ENCODE data around the gene ANO10. TPM values are rescaled to one million over a fixed set of nuclear protein-coding genes. Genes with fewer than 3 reads are reported as not detected.
A peak's percentile ranks its signal among the peaks of the same experiment; 100 is the strongest.

Gene ANO10
- polyA plus RNA-seq, 3 donors = 11.2 to 24.8 (median 21.6) TPM

- H2AFZ ChIP-seq (ENCODE audit: insufficient read depth, low read depth, low read length, poor library complexity, severe bottlenecking) = no peak overlapping the region
- H3K4me1 ChIP-seq (ENCODE audit: control insufficient read depth in 1 of 2, insufficient read depth in 2 of 2, low read length in 2 of 2) = peaks cover 9 to 12% of the 10 kb centered on the region in 2 donors
- H3K9me3 Mint-ChIP-seq = no peaks in the 10 kb centered on the region
- H3K4me2 ChIP-seq (replicated peaks; ENCODE audit: extremely low read depth, low read length, poor library complexity, severe bottlenecking) = no peak overlapping the region
- H3K9ac ChIP-seq (ENCODE audit: insufficient read depth, low read length, poor library complexity, severe bottlenecking) = no peak overlapping the region
- no peaks in the 10 kb centered on the region for H4K20me1 ChIP-seq (ENCODE audit: insufficient read depth, low read length)
- H3K27me3 Mint-ChIP-seq (ENCODE audit: low read depth in 3 of 3) = peaks cover 0 to 3% (median 2%) of the 10 kb centered on the region in 3 donors
- H3K4me1 Mint-ChIP-seq = peaks cover 22% of the 10 kb centered on the region
- H3K4me3 ChIP-seq (replicated peaks in 1 of 3; ENCODE audit: low read depth in 2 of 3, low read length in 3 of 3) = no peak overlapping the region
- no peaks in the 10 kb centered on the region for H3K36me3 ChIP-seq (replicated peaks in 1 of 2; ENCODE audit: control insufficient read depth in 1 of 2, insufficient read depth in 2 of 2, low read length in 2 of 2)
- no peaks in the 10 kb centered on the region for H3K27me3 ChIP-seq (ENCODE audit: control insufficient read depth in 2 of 2, insufficient read depth in 2 of 2, low read length in 2 of 2)
- peaks cover 5 to 10% of the 10 kb centered on the region in 2 donors for H3K36me3 Mint-ChIP-seq
- no peak overlapping the region for H3K4me3 Mint-ChIP-seq
- 97% methylated on average over 3 of the region's 3 CpGs for WGBS (ENCODE audit: insufficient coverage)
- H3K27ac Mint-ChIP-seq = no peak overlapping the region
- DNase-seq = no peak
- no peaks in the 10 kb centered on the region for H3K79me2 ChIP-seq (ENCODE audit: insufficient read depth, low read length)
- H3K27ac ChIP-seq (ENCODE audit: low read depth in 1 of 2, low read length in 2 of 2) = no peak overlapping the region
- no peaks in the 10 kb centered on the region for H3K9me3 ChIP-seq (replicated peaks in 1 of 2; ENCODE audit: control insufficient read depth in 1 of 2, insufficient read depth in 1 of 2, low read length in 2 of 2)
- TF ChIP-seq CTCF (IDR thresholded peaks at IDR 0.05) = no peak
- intact Hi-C loops (cut with micrococcal nuclease) = loop anchor here in 1 of 2 donors (10.0 kb wide), 1 partner anchor 49 kb away; no protein-coding TSS in a partner anchor
These were observed 248.3 kb downstream of the ANO10 start for GRCh38 chr3:43373560-43373928.

GRCh38 chr3:43372809-43373559 lies 248.8 kb downstream of the ANO10 start:
- no peak overlapping the region for H2AFZ ChIP-seq (ENCODE audit: insufficient read depth, low read depth, low read length, poor library complexity, severe bottlenecking)
- no peaks in the 10 kb centered on the region for H3K79me2 ChIP-seq (ENCODE audit: insufficient read depth, low read length)
- no peak overlapping the region for H3K27ac ChIP-seq (ENCODE audit: low read depth in 1 of 2, low read length in 2 of 2)
- DNase-seq = no peak
- peaks cover 9 to 12% of the 10 kb centered on the region in 2 donors for H3K4me1 ChIP-seq (ENCODE audit: control insufficient read depth in 1 of 2, insufficient read depth in 2 of 2, low read length in 2 of 2)
- H3K4me1 Mint-ChIP-seq = peaks cover 18% of the 10 kb centered on the region
- no peak overlapping the region for H3K4me2 ChIP-seq (replicated peaks; ENCODE audit: extremely low read depth, low read length, poor library complexity, severe bottlenecking)
- no peak overlapping the region for H3K4me3 Mint-ChIP-seq
- no peaks in the 10 kb centered on the region for H3K36me3 ChIP-seq (replicated peaks in 1 of 2; ENCODE audit: control insufficient read depth in 1 of 2, insufficient read depth in 2 of 2, low read length in 2 of 2)
- peaks cover 5 to 12% of the 10 kb centered on the region in 2 donors for H3K36me3 Mint-ChIP-seq
- H3K27me3 Mint-ChIP-seq (ENCODE audit: low read depth in 3 of 3) = peaks cover 0 to 3% (median 2%) of the 10 kb centered on the region in 3 donors
- H3K4me3 ChIP-seq (replicated peaks in 1 of 3; ENCODE audit: low read depth in 2 of 3, low read length in 3 of 3) = no peak overlapping the region
- H3K9ac ChIP-seq (ENCODE audit: insufficient read depth, low read length, poor library complexity, severe bottlenecking) = no peak overlapping the region
- H3K27me3 ChIP-seq (ENCODE audit: control insufficient read depth in 2 of 2, insufficient read depth in 2 of 2, low read length in 2 of 2) = no peaks in the 10 kb centered on the region
- H3K9me3 Mint-ChIP-seq = no peaks in the 10 kb centered on the region
- no peak for TF ChIP-seq CTCF (IDR thresholded peaks at IDR 0.05)
- H4K20me1 ChIP-seq (ENCODE audit: insufficient read depth, low read length) = no peaks in the 10 kb centered on the region
- whole genome bisulfite sequencing (ENCODE audit: insufficient coverage) = 93% methylated on average over 8 of the region's 11 CpGs
- intact Hi-C loops (cut with micrococcal nuclease) = loop anchor here in 1 of 2 donors (10.0 kb wide), 1 partner anchor 48 kb away; no protein-coding TSS in a partner anchor
- peak overlapping the region in 3 of 7 donors; percentile 15 to 44 (median 33) for H3K27ac Mint-ChIP-seq
- no peaks in the 10 kb centered on the region for H3K9me3 ChIP-seq (replicated peaks in 1 of 2; ENCODE audit: control insufficient read depth in 1 of 2, insufficient read depth in 1 of 2, low read length in 2 of 2)
